ENCODE results near the gene KMO.

DNA sequence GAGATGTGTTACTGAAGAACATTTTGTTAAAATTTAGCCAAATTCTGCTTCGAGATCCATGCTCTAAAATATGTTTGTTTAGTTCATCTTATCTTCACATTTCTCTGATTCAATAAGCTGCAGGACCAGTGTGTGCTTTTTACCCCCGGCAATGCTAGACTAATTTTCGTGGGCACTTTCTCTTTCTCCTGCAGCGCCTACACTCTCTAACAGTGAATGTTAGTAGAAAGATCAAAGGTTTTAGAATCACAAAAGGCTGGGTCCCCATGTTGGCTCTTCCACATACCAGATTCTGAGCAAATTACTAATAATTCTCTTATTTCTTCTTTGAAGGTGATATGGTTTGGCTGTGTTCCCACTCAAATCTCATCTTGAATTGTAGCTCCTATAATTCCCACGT is 99.5 kb downstream of the KMO start:
- TF ChIP-seq, protein P1, sequence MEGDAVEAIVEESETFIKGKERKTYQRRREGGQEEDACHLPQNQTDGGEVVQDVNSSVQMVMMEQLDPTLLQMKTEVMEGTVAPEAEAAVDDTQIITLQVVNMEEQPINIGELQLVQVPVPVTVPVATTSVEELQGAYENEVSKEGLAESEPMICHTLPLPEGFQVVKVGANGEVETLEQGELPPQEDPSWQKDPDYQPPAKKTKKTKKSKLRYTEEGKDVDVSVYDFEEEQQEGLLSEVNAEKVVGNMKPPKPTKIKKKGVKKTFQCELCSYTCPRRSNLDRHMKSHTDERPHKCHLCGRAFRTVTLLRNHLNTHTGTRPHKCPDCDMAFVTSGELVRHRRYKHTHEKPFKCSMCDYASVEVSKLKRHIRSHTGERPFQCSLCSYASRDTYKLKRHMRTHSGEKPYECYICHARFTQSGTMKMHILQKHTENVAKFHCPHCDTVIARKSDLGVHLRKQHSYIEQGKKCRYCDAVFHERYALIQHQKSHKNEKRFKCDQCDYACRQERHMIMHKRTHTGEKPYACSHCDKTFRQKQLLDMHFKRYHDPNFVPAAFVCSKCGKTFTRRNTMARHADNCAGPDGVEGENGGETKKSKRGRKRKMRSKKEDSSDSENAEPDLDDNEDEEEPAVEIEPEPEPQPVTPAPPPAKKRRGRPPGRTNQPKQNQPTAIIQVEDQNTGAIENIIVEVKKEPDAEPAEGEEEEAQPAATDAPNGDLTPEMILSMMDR (IDR thresholded peaks at IDR 0.05), result no peak
- no peak for TF ChIP-seq ZNF423 (CRISPR knock-in tag; IDR thresholded peaks at IDR 0.05)
- no peak for TF ChIP-seq ETV6 (CRISPR knock-in tag; IDR thresholded peaks at IDR 0.05)
- no peak for TF ChIP-seq MXD4 (CRISPR knock-in tag; IDR thresholded peaks at IDR 0.05; ENCODE audit: borderline replicate concordance)
- TF ChIP-seq, protein P2, sequence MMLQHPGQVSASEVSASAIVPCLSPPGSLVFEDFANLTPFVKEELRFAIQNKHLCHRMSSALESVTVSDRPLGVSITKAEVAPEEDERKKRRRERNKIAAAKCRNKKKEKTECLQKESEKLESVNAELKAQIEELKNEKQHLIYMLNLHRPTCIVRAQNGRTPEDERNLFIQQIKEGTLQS (CRISPR knock-in tag; conservative IDR thresholded peaks at IDR 0.05), result no peak
- TF ChIP-seq, protein P3, sequence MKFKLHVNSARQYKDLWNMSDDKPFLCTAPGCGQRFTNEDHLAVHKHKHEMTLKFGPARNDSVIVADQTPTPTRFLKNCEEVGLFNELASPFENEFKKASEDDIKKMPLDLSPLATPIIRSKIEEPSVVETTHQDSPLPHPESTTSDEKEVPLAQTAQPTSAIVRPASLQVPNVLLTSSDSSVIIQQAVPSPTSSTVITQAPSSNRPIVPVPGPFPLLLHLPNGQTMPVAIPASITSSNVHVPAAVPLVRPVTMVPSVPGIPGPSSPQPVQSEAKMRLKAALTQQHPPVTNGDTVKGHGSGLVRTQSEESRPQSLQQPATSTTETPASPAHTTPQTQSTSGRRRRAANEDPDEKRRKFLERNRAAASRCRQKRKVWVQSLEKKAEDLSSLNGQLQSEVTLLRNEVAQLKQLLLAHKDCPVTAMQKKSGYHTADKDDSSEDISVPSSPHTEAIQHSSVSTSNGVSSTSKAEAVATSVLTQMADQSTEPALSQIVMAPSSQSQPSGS (CRISPR knock-in tag; IDR thresholded peaks at IDR 0.05; ENCODE audit: borderline replicate concordance, low read depth), result no peak
- no peak for TF ChIP-seq TCF7 (CRISPR knock-in tag; IDR thresholded peaks at IDR 0.05; ENCODE audit: low read depth)
- TF ChIP-seq, protein P4, sequence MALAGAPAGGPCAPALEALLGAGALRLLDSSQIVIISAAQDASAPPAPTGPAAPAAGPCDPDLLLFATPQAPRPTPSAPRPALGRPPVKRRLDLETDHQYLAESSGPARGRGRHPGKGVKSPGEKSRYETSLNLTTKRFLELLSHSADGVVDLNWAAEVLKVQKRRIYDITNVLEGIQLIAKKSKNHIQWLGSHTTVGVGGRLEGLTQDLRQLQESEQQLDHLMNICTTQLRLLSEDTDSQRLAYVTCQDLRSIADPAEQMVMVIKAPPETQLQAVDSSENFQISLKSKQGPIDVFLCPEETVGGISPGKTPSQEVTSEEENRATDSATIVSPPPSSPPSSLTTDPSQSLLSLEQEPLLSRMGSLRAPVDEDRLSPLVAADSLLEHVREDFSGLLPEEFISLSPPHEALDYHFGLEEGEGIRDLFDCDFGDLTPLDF (CRISPR knock-in tag; IDR thresholded peaks at IDR 0.05), result no peak
- no peak for TF ChIP-seq ZNF671 (CRISPR knock-in tag; IDR thresholded peaks at IDR 0.05)
- TF ChIP-seq, protein P5, sequence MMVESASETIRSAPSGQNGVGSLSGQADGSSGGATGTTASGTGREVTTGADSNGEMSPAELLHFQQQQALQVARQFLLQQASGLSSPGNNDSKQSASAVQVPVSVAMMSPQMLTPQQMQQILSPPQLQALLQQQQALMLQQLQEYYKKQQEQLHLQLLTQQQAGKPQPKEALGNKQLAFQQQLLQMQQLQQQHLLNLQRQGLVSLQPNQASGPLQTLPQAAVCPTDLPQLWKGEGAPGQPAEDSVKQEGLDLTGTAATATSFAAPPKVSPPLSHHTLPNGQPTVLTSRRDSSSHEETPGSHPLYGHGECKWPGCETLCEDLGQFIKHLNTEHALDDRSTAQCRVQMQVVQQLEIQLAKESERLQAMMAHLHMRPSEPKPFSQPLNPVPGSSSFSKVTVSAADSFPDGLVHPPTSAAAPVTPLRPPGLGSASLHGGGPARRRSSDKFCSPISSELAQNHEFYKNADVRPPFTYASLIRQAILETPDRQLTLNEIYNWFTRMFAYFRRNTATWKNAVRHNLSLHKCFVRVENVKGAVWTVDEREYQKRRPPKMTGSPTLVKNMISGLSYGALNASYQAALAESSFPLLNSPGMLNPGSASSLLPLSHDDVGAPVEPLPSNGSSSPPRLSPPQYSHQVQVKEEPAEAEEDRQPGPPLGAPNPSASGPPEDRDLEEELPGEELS (CRISPR knock-in tag; IDR thresholded peaks at IDR 0.05), result no peak

Data from WTC11 (cell line).